ENCODE measurements around the gene KCTD21. TPM values are rescaled to one million over a fixed set of nuclear protein-coding genes. Genes with fewer than 3 reads are reported as not detected.

KCTD21 gene
- total and polyA plus RNA-seq, 7 donors, result 4.2 to 18.8 (median 7.4) TPM

DNA sequence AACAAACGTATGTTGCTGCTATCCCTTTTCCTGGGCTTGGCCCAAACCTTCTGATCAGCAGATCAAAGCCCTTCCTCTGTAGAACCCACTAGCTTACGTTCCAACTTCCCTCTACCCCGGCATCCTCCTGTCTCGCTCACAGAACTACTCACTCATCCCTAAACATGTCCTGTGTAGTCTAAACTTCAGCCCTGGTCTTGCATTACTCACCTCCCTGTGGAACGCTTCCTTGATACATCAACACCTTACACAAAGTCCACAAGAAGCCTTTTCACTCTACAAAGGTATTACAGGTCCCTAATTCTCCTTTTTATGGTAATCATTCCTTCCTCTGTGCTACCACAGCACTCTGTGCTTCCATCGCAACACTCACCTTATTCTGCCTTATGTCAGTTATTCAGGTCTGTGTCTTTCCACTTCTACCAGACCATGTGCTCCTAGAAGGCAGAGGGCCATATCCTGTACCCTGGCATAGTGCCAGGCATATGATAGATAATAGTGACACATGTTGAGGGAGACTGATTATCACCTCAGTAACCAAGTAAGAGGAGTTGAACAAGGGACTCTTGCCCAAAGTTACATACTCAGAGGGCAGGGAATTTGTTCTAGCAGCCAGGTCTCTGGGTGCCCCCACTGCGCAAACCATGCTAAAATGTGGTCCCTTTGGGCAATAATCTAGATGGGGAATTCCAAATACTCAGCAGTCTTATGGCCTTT is 41.9 kb upstream of the KCTD21 start:
- DNase-seq, result no peak
- Histone ChIP-seq H3K9me3 (no peaks in the 10 kb centered on the region), H3K4me3 (no peak overlapping the region), H3K27me3 (no peaks in the 10 kb centered on the region), H3K36me3 (peaks cover 0 to 3% (median 1%) of the 10 kb centered on the region in 4 donors), H3K27ac (no peak overlapping the region), H3K4me1 (peaks cover 0 to 12% (median 3%) of the 10 kb centered on the region in 4 donors)
- intact Hi-C loops (cut with DNase I), result no loop called here
- TF ChIP-seq EP300 (IDR thresholded peaks at IDR 0.05) (no peak), POLR2A (IDR thresholded peaks at IDR 0.05) (no peak), POLR2AphosphoS5 (IDR thresholded peaks at IDR 0.05) (no peak)
- TF ChIP-seq, protein P1, sequence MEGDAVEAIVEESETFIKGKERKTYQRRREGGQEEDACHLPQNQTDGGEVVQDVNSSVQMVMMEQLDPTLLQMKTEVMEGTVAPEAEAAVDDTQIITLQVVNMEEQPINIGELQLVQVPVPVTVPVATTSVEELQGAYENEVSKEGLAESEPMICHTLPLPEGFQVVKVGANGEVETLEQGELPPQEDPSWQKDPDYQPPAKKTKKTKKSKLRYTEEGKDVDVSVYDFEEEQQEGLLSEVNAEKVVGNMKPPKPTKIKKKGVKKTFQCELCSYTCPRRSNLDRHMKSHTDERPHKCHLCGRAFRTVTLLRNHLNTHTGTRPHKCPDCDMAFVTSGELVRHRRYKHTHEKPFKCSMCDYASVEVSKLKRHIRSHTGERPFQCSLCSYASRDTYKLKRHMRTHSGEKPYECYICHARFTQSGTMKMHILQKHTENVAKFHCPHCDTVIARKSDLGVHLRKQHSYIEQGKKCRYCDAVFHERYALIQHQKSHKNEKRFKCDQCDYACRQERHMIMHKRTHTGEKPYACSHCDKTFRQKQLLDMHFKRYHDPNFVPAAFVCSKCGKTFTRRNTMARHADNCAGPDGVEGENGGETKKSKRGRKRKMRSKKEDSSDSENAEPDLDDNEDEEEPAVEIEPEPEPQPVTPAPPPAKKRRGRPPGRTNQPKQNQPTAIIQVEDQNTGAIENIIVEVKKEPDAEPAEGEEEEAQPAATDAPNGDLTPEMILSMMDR (IDR thresholded peaks at IDR 0.05), result no peak
- 81 to 91% methylated on average over 7 of the region's 7 CpGs for WGBS, 2 donors

- no peaks in the 10 kb centered on the region for H3K9me3 ChIP-seq
- intact Hi-C loops (cut with DNase I), result loop anchor here (2.0 to 5.0 kb wide), 2 partner anchors 188 to 336 kb away; partner anchors contain the start of gene GAB2
- peaks cover 2 to 13% (median 9%) of the 10 kb centered on the region in 4 donors for H3K36me3 ChIP-seq
- no peak for DNase-seq
- 89 to 96% methylated on average over 2 of the region's 2 CpGs for WGBS, 2 donors
- TF ChIP-seq EP300 (IDR thresholded peaks at IDR 0.05), result no peak
- TF ChIP-seq, protein P1 (IDR thresholded peaks at IDR 0.05), result no peak
- no peak for TF ChIP-seq POLR2A (IDR thresholded peaks at IDR 0.05)
- TF ChIP-seq POLR2AphosphoS5 (IDR thresholded peaks at IDR 0.05), result no peak
- H3K27ac ChIP-seq, result peak overlapping the region in 1 of 4 donors; percentile 22
- H3K27me3 ChIP-seq, result no peaks in the 10 kb centered on the region
- H3K4me1 ChIP-seq, result peaks cover 0 to 12% (median 3%) of the 10 kb centered on the region in 4 donors
- no peak overlapping the region for H3K4me3 ChIP-seq
Measured at GRCh38 chr11:78229106-78229505, 40.7 kb upstream of the KCTD21 start.

GRCh38 chr11:78228467-78228866 is 40.0 kb upstream of the KCTD21 start:
- TF ChIP-seq EP300 (IDR thresholded peaks at IDR 0.05) (no peak), POLR2AphosphoS5 (IDR thresholded peaks at IDR 0.05) (no peak), POLR2A (IDR thresholded peaks at IDR 0.05) (no peak)
- TF ChIP-seq, protein P1 (IDR thresholded peaks at IDR 0.05), result peak in 3 of 4 experiments; percentile 30 to 45 (median 43)
- H3K4me1 ChIP-seq, result peaks cover 0 to 12% (median 3%) of the 10 kb centered on the region in 4 donors
- no peak overlapping the region for H3K27ac ChIP-seq
- peaks cover 2 to 13% (median 10%) of the 10 kb centered on the region in 4 donors for H3K36me3 ChIP-seq
- DNase-seq, result no peak
- intact Hi-C loops (cut with DNase I), result loop anchor here (2.0 to 5.0 kb wide), 2 partner anchors 189 to 336 kb away; partner anchors contain the start of gene GAB2
- H3K9me3 ChIP-seq, result no peaks in the 10 kb centered on the region
- H3K27me3 ChIP-seq, result no peaks in the 10 kb centered on the region
- no peak overlapping the region for H3K4me3 ChIP-seq
- WGBS, 2 donors, result 99% methylated on average over 3 of the region's 3 CpGs

DNA sequence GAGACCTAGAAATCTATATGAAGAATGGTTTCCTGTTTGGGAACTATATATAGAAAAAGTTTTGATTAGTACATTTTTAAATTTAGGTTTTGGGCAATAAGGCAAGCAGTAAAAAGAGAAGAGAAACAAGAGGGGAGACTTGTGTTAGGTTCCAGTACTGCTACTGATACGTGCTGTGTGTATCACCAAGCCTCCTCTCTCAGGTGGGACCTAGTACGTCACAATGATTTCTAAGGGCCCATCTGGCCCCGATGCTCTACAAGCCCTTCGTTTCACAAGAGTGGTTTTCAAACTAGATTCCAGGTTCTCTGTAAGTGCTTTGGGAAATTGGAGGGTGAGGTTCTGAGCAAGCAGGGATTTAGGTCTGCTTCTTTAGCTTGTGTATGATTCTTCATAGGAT is 39.5 kb upstream of the KCTD21 start:
- intact Hi-C loops (cut with DNase I), result loop anchor here (2.0 to 5.0 kb wide), 2 partner anchors 189 to 337 kb away; partner anchors contain the start of gene GAB2
- WGBS, 2 donors, result 76 to 89% methylated on average over 4 of the region's 4 CpGs
- peaks cover 0 to 12% (median 3%) of the 10 kb centered on the region in 4 donors for H3K4me1 ChIP-seq
- H3K4me3 ChIP-seq, result no peak overlapping the region
- DNase-seq, result no peak
- no peak overlapping the region for H3K27ac ChIP-seq
- TF ChIP-seq EP300 (IDR thresholded peaks at IDR 0.05), result no peak
- no peak for TF ChIP-seq POLR2AphosphoS5 (IDR thresholded peaks at IDR 0.05)
- TF ChIP-seq, protein P1 (IDR thresholded peaks at IDR 0.05), result no peak
- no peak for TF ChIP-seq POLR2A (IDR thresholded peaks at IDR 0.05)
- no peaks in the 10 kb centered on the region for H3K27me3 ChIP-seq
- peaks cover 2 to 19% (median 11%) of the 10 kb centered on the region in 4 donors for H3K36me3 ChIP-seq
- H3K9me3 ChIP-seq, result no peaks in the 10 kb centered on the region
